Daoy (cell line): ENCODE data around the gene NT5DC1. TPM values are rescaled to one million over a fixed set of nuclear protein-coding genes. Genes with fewer than 3 reads are reported as not detected.
A peak's percentile ranks its signal among the peaks of the same experiment; 100 is the strongest.
"Not testable (repeated sequence)": the region's sequence is repeated elsewhere in the genome, so short reads cannot be mapped to it uniquely, and the experiment has no call there.

Experiments
- DNase-seq: peaks from one replicate; pipeline ENCODE4 v3.0.0-alpha.2; 2015; ENCODE audit warnings: low read depth
- total RNA-seq: library from RNA; depleted of rRNA; stranded (reverse); fragments of >200 nt; shearing (Covaris generic); gene quantifications from 2 replicates; pipeline ENCODE4 v1.2.3, GENCODE V29; 2014

The NT5DC1 gene
- total RNA-seq, 1 experiment from 2014 or later = 5.1 TPM

- DNase-seq = no peak
Measured at GRCh38 chr6:116277124-116277523, 176.5 kb downstream of the NT5DC1 start.

GRCh38 chr6:116278481-116278829 is 177.8 kb downstream of the NT5DC1 start:
- DNase-seq = no peak

GRCh38 chr6:116278854-116279231 is 178.2 kb downstream of the NT5DC1 start:
- DNase-seq = no peak

- DNase-seq = peak; percentile 97
Measured at GRCh38 chr6:116279232-116280160, 178.8 kb downstream of the NT5DC1 start, which contains the start of gene TSPYL1. Gene TSPYL1, minus strand, starts transcription at chr6:116279930. Its CDS starts 100 bp downstream, at chr6:116279830.

- no peak for DNase-seq
Measured at GRCh38 chr6:116280161-116280932, 179.7 kb downstream of the NT5DC1 start.

GRCh38 chr6:116280933-116281316 is 180.3 kb downstream of the NT5DC1 start:
- DNase-seq = no peak

GRCh38 chr6:116282698-116283097 is 182.0 kb downstream of the NT5DC1 start:
- DNase-seq = no peak

- DNase-seq = no peak
Measured at GRCh38 chr6:116283191-116283590, 182.5 kb downstream of the NT5DC1 start.

GRCh38 chr6:116284984-116285383 is 184.3 kb downstream of the NT5DC1 start:
- DNase-seq = not testable (repeated sequence)

GRCh38 chr6:116286773-116287358 is 186.2 kb downstream of the NT5DC1 start:
- DNase-seq = no peak

GRCh38 chr6:116287689-116288282 is 187.1 kb downstream of the NT5DC1 start:
- DNase-seq = peak; percentile 27

- no peak for DNase-seq
Measured at GRCh38 chr6:116289876-116290275, 189.2 kb downstream of the NT5DC1 start.

- no peak for DNase-seq
Measured at GRCh38 chr6:116290799-116291198, 190.1 kb downstream of the NT5DC1 start.

- no peak for DNase-seq
Measured at GRCh38 chr6:116291701-116292396, 191.2 kb downstream of the NT5DC1 start.

- DNase-seq = no peak
Measured at GRCh38 chr6:116292553-116292952, 191.9 kb downstream of the NT5DC1 start.

- no peak for DNase-seq
Measured at GRCh38 chr6:116298273-116298672, 197.6 kb downstream of the NT5DC1 start.

GRCh38 chr6:116298973-116299372 is 198.3 kb downstream of the NT5DC1 start:
- DNase-seq = no peak
